ENCODE results near the gene CCSER1. TPM values are rescaled to one million over a fixed set of nuclear protein-coding genes. Genes with fewer than 3 reads are reported as not detected.

The CCSER1 gene
- total and polyA plus RNA-seq, 2 of the 8 experiments (the other 6 are each of a cell fraction or from before 2014, with no cell fraction given) = 0.26 to 0.84 TPM

DNA sequence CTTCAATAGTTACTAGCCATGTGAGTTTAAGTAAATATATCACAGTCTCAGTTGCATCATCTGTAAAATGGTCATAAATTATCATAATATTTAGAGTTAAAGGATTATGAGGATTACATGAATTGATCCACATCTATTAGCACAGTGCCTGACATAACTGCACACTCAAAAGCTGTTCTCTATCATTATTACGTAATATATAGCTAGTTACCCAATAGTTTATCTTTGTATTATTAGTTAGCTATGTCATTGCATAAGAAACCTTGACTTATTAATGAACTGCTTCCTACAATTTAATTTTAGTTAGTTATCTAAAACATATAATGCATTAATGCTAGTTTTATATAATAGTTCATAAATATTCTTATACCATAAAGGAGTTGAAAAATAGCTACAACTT, 1099.7 kb downstream of the CCSER1 start:
- no peak overlapping the region for H3K56ac ChIP-seq (replicated peaks; ENCODE audit: insufficient read length, low read depth, low read length)
- H2AFZ ChIP-seq (ENCODE audit: low read length) = no peak overlapping the region
- H3K23me2 ChIP-seq (ENCODE audit: low read depth, low read length) = no peaks in the 10 kb centered on the region
- no peaks in the 10 kb centered on the region for H4K20me1 ChIP-seq (replicated peaks in 1 of 2; ENCODE audit: control insufficient read depth in 1 of 2, insufficient read depth in 2 of 2, low read length in 2 of 2)
- DNase-seq (ENCODE audit: low read depth in 1 of 2, low spot score in 2 of 2) (no peak), FAIRE-seq (no peak)
- no peak overlapping the region for H3K18ac ChIP-seq (ENCODE audit: extremely low read depth, low read length)
- no peaks in the 10 kb centered on the region for H3K79me1 ChIP-seq (ENCODE audit: low read depth, low read length)
- no peak overlapping the region for H3K4ac ChIP-seq (replicated peaks; ENCODE audit: insufficient read length, low read depth, low read length)
- H2BK5ac ChIP-seq (ENCODE audit: low read depth, low read length) = no peak overlapping the region
- H3K23ac ChIP-seq (ENCODE audit: insufficient read length) = no peak overlapping the region
- H2BK12ac ChIP-seq (ENCODE audit: low read depth, low read length) = no peak overlapping the region
- no peaks in the 10 kb centered on the region for H3K9me3 ChIP-seq (ENCODE audit: insufficient read depth in 2 of 2, low read depth in 1 of 2, low read length in 1 of 2)
- no peak overlapping the region for H4K91ac ChIP-seq (replicated peaks; ENCODE audit: insufficient read length, low read length)
- no peak overlapping the region for H3K4me3 ChIP-seq (ENCODE audit: extremely low read depth in 1 of 4, insufficient read depth in 2 of 4, low read depth in 3 of 4, low read length in 4 of 4)
- H3K27me3 ChIP-seq (replicated peaks in 1 of 4; ENCODE audit: control insufficient read depth in 3 of 4, extremely low read depth in 1 of 4, insufficient read depth in 3 of 4, low read length in 3 of 4) = no peaks in the 10 kb centered on the region
- no peak overlapping the region for H3K27ac ChIP-seq (ENCODE audit: low read depth, low read length)
- H3K36me3 ChIP-seq (ENCODE audit: control insufficient read depth in 2 of 4, insufficient read depth in 4 of 4, low read length in 3 of 4) = no peaks in the 10 kb centered on the region
- no peak overlapping the region for H2BK20ac ChIP-seq (ENCODE audit: low read length)
- no peak overlapping the region for H2AK5ac ChIP-seq (ENCODE audit: low read depth, low read length)
- H3K4me2 ChIP-seq (ENCODE audit: insufficient read depth in 1 of 2, low read depth in 2 of 2, low read length in 2 of 2) = no peak overlapping the region
- no peaks in the 10 kb centered on the region for H3K4me1 ChIP-seq (replicated peaks in 1 of 4; ENCODE audit: control insufficient read depth in 3 of 4, insufficient read depth in 4 of 4, low read length in 3 of 4)
- no peak overlapping the region for H4K5ac ChIP-seq (ENCODE audit: insufficient read length, low read depth, low read length)
- no peak overlapping the region for H3K9ac ChIP-seq (replicated peaks in 1 of 4; ENCODE audit: extremely low read depth in 1 of 4, low read depth in 3 of 4, low read length in 3 of 4)
- TF ChIP-seq CEBPB (IDR thresholded peaks at IDR 0.05; ENCODE audit: low read depth, low read length) (peak; percentile 61; the same call in 1 of the 2 replicates), RBBP5 (IDR thresholded peaks at IDR 0.05; ENCODE audit: borderline replicate concordance, low read depth, low read length) (no peak), HDAC2 (IDR thresholded peaks at IDR 0.05; ENCODE audit: borderline replicate concordance in 1 of 2, low read depth in 2 of 2, low read length in 2 of 2) (no peak)
- 85% methylated on average over 1 of the region's 1 CpG; no CpG with 5 or more reads in 1 of the 2 experiments for WGBS, 2 experiments (ENCODE audit: extremely low coverage in 1 of 2, insufficient coverage in 1 of 2, insufficient read length in 1 of 2, insufficient replicate concordance in 2 of 2, low coverage in 1 of 2, low lambda C conversion rate in 2 of 2, missing lambda C conversion rate in 1 of 2)
- no peak overlapping the region for H2BK120ac ChIP-seq (replicated peaks; ENCODE audit: low read depth, low read length)
- H2BK15ac ChIP-seq (ENCODE audit: low read length) = no peak overlapping the region
- H3K79me2 ChIP-seq (ENCODE audit: control insufficient read depth in 1 of 2, insufficient read depth in 2 of 2, low read length in 2 of 2) = no peaks in the 10 kb centered on the region
- CTCF ChIA-PET (ENCODE audit: partially characterized antibody) = no interaction called here
- H3K14ac ChIP-seq (ENCODE audit: insufficient read length) = no peak overlapping the region
- POLR2A ChIA-PET (ENCODE audit: partially characterized antibody) = no interaction called here
- no peak overlapping the region for H4K8ac ChIP-seq (ENCODE audit: extremely low read depth, insufficient read depth, low read length)
